NK-92 (cell line): ENCODE measurements around the gene CAPN1.
"Not testable (repeated sequence)": the region's sequence is repeated elsewhere in the genome, so short reads cannot be mapped to it uniquely, and the experiment has no call there.

Source experiments
- DNase-seq: peaks from one replicate; lab custom pipeline; 2025; ENCODE audit not compliant: unreplicated experiment; lab: John Stamatoyannopoulos, UW

CAPN1 gene

DNA sequence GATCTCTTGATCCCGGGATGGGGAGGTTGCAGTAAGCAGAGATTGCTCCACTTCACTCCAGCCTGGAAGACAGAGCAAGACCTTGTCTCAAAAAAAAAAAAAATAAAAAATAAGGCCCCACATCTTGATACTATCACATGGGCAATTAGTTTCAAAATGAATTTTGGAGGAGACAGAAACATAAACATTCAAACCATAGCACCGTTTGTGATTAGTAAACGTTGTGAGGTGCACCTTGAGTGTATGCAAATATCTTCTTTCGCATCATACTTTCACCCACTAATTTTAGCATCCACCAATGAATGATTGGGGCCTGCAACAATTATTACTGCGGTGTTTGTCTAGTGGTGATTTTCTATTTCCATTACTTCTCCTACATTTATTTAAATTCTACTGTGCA, 22.7 kb upstream of the CAPN1 start:
- DNase-seq = no peak

GRCh38 chr11:65160643-65161042, 21.1 kb upstream of the CAPN1 start:
- no peak for DNase-seq

GRCh38 chr11:65163684-65164083, 18.0 kb upstream of the CAPN1 start:
- DNase-seq = no peak

- no peak for DNase-seq
These were observed 16.1 kb upstream of the CAPN1 start for GRCh38 chr11:65165410-65166317.

DNA sequence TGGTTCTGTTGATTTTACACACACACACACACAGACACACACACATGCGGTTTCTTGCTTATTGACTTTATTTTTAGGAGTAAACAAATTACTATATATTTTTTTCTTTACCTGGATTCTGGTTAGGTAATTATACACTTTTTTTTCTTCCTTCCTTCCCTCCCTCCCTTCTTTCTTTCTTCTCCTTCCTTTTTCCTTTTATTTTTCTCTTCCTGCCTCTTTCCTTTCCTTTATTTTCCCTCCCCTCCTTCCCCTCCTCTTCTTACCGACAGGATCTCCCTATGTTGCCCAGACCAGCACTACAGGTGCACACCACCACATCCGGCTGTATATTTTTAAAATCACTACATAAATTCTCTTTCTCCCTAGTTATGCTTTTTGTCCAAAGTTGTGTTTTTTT, 14.8 kb upstream of the CAPN1 start:
- DNase-seq = no peak

- no peak for DNase-seq
These were observed 14.1 kb upstream of the CAPN1 start for GRCh38 chr11:65167656-65168055.

- DNase-seq = no peak
These were observed 12.5 kb upstream of the CAPN1 start for GRCh38 chr11:65169164-65169641.

DNA sequence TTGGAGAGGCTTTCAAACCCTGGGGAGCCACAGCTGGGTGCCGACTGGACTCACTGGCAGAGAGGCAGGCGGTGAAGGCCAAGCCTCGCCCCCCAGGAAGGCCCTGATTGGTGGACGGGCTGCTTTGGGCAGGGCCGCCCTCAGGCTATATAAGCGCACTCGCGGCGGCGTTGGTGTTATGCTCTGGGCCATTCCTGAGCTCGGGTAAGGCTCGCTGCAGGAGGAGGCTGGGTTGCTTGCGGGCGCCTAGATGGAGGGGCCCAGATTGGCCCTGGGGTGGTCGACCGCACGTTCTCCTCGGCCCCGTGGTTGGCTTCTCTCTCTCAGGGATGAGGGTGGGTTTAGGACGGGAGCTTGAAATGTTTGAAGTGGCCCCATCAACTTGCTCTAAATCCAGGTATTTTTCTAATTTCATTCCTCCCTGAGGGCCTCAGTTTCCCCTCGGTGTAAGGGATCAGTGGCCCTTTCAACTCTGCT, 11.6 kb upstream of the CAPN1 start, which contains the start of gene SPDYC:
SPDYC (plus strand) TSS at position 176 of the 477 bp plus-strand sequence. CDS start 1,125 bp downstream, outside the sequence.
- DNase-seq = no peak

DNA sequence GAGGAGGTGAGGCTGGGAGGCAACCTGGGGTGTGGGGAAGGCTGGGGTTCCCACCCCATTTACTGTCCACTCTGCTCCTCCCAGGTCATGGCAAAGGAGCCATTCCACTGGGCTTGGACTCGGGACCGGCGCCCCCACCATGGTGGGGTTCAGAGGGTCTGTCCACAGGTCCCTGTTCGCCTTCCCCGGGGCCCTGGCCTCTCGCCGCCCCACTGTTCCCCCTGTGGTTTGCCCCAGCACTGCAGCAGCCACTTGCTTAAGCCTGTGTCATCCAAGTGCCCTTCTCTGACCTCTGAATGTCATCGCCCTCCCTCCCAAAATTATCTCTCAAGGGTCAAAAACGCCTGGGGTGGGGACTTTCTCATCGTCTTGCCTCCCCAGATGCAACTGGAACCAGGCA, 9.1 kb upstream of the CAPN1 start:
- no peak for DNase-seq

DNA sequence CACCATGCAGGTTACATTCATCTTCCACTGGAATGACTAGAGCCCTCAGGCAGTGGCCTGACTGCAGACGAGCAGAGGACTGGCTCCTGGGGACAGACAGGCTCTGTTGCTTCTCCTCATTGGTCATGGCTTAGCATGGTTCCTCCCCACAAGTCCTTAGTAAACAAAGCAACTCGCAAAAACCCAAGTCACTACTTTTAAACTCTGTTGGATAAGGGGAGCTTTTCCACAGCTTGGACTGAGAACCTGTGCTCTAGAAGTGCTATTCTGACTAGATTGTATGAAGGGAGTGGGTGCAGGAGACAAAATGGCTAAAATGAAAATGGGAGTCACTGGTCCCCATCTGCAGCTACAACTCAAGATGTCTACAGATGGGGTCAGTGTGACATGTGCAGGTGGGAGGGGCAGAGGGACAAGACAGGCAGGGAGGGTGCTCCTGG, 7.1 kb upstream of the CAPN1 start:
- not testable (repeated sequence) for DNase-seq

- no peak for DNase-seq
These were observed 705 bp upstream of the CAPN1 start for GRCh38 chr11:65180877-65181568.

- no peak for DNase-seq
These were observed 786 bp downstream of the CAPN1 start for GRCh38 chr11:65182258-65183170.

DNA sequence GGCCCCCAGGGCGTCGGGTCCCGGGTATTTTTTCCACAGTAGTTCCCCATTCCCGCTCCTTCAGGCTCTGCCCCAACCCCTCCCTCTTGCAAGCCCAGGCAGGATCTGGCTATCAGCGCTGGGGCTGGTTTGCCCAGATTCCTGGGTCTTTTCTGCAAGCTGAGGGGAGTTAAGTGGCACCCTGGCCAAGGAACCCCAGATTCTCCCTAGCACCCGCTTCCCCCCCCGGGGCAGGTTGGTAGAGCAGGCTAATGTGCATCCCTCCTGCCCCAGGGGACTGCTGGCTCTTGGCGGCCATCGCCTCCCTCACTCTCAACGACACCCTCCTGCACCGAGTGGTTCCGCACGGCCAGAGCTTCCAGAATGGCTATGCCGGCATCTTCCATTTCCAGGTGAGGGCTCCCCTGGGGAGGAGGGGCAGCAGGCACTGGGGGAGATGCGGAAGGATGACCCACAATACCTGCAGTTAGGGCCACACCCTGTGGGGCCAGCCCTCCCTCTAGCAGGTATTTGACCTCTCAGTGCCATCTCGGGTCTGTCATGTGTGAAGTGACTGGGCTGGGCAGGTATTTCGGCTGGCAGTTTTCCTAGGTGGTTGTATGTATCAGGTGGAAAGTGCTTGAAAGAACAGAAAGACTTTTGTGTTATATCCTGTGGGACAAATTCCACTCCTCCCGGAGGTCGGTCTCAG, 1.6 kb downstream of the CAPN1 start:
- DNase-seq = no peak

DNA sequence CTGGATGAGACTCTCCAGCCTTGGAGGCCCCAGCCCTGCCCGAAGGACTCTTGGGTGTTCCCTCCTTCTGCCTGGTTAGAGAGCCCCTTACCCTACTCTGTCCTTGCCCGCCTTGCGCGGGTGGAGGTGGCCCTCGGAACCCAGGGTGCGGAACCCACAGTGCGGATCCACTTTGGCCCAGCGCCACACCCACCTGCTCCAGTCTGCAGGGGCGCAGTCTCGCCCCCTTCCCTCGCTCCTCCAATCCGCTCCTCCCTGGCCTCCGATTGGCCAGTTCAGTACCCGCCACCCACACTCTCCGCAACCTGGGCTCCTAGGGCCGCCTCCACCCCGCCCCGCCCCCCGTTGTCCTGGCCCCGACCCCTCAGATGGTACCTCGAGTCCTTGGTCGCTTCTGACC, 2.4 kb downstream of the CAPN1 start:
- DNase-seq = no peak

GRCh38 chr11:65185171-65185570, 3.4 kb downstream of the CAPN1 start:
- no peak for DNase-seq

DNA sequence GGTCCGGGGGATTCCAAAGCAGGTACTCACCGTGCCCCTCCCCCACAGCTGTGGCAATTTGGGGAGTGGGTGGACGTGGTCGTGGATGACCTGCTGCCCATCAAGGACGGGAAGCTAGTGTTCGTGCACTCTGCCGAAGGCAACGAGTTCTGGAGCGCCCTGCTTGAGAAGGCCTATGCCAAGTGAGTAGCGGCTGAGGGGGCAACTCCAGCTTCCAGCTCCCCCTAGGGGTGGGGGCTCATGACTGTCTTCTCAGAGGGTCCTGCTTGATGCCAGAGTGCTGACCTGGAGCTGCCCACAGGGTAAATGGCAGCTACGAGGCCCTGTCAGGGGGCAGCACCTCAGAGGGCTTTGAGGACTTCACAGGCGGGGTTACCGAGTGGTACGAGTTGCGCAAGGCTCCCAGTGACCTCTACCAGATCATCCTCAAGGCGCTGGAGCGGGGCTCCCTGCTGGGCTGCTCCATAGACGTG, 4.2 kb downstream of the CAPN1 start:
- DNase-seq = no peak

- no peak for DNase-seq
These were observed 5.0 kb downstream of the CAPN1 start for GRCh38 chr11:65186701-65187100.

- no peak for DNase-seq
These were observed 5.5 kb downstream of the CAPN1 start for GRCh38 chr11:65187146-65187675.

DNA sequence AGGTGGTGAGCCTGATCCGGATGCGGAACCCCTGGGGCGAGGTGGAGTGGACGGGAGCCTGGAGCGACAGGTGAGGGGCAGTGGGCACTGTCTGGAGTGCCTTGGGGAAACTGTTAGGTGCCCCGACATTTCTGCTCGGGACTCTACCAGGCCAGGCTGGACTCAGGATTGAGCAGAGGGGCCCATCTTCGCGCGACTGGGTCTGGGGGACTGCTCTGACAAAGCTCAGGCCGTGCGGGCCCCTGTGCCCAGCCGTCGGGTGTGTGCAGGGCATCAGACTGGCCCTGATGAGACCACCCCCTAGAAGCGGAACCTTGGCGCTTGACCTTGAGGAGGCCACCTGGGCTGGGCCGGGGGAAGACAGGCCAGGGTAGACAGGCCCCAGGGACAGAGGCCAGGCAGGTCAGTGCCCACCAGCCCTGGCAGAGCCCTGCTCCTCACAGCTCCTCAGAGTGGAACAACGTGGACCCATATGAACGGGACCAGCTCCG, 6.3 kb downstream of the CAPN1 start:
- DNase-seq = no peak

DNA sequence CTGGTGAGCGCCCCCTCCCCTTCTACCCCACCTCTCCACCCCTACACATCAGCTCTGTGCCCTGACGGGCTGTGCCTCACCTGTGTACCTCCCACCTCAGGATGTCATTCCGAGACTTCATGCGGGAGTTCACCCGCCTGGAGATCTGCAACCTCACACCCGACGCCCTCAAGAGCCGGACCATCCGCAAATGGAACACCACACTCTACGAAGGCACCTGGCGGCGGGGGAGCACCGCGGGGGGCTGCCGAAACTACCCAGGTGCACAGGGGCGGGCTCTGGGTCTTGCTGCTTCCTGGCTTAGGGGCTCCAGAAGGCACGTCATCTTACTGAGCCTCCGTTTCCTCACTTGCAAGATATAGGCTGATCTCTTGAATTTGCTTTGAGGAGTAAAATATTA, 6.8 kb downstream of the CAPN1 start:
- DNase-seq = no peak
